BJ (cell line): Measurements from ENCODE around the gene PRPF19. TPM values are rescaled to one million over a fixed set of nuclear protein-coding genes. Genes with fewer than 3 reads are reported as not detected.

Experiments
- CTCF ChIA-PET: fragments of 350-600 bp; formaldehyde crosslinking; extraction: SDS; loops from one replicate; lab custom pipeline; 2021; ENCODE audit warnings: antibody characterized with exemption, inconsistent platforms; lab: Yijun Ruan, JAX
- POLR2A ChIA-PET: fragments of 300-600 bp; sonication (Branson Sonifier 250); formaldehyde crosslinking; extraction: SDS; loops from one replicate; lab custom pipeline; 2021; ENCODE audit warnings: antibody characterized with exemption; lab: Charles Lee
- DNase-seq: peaks from one replicate; pipeline ENCODE4 v3.0.0-alpha.2; 2011; ENCODE audit warnings: low read depth
- H3K27me3 ChIP-seq: 2 replicates; pipeline ENCODE4 v1.6.0; 2011; ENCODE audit warnings: low read length; ENCODE audit not compliant: control insufficient read depth, insufficient read depth
- H3K36me3 ChIP-seq: 2 replicates; pipeline ENCODE4 v1.5.1; 2011; ENCODE audit warnings: low read length; ENCODE audit not compliant: control insufficient read depth, insufficient read depth
- H3K4me3 ChIP-seq: 2 replicates; pipeline ENCODE4 v1.5.1; 2011; ENCODE audit warnings: low read depth, mild to moderate bottlenecking, control low read depth, low read length
- CTCF ChIP-seq: IDR thresholded peaks from 2 replicates; pipeline ENCODE4 v1.5.1; 2011; ENCODE audit warnings: low read depth, mild to moderate bottlenecking, control low read depth, inconsistent platforms, low read length, moderate library complexity; ENCODE audit not compliant: insufficient read depth
- polyA plus RNA-seq: library from polyadenylated mRNA; depleted of rRNA; stranded (reverse); fragments of >200 nt; gene quantifications from 2 replicates; pipeline ENCODE4 v1.2.3, GENCODE V29; 2011

Gene PRPF19
- polyA plus RNA-seq, 1 experiment, result 48.6 TPM

- ChIA-PET CTCF (interaction anchor here (0.7 to 28.4 kb wide), 17 partner anchors 8 to 129 kb away, joined by 3 to 716 read pairs (median 4); partner anchors contain the start of genes CCDC86, MS4A10 and ZP1), POLR2A (no interaction called here)
- H3K4me3 ChIP-seq, result no peak overlapping the region
- no peak for DNase-seq
- TF ChIP-seq CTCF, result no peak
- no peaks in the 10 kb centered on the region for H3K27me3 ChIP-seq
- H3K36me3 ChIP-seq, result peaks cover 39% of the 10 kb centered on the region
Observed at GRCh38 chr11:60899977-60900376, 6.4 kb downstream of the PRPF19 start.

DNA sequence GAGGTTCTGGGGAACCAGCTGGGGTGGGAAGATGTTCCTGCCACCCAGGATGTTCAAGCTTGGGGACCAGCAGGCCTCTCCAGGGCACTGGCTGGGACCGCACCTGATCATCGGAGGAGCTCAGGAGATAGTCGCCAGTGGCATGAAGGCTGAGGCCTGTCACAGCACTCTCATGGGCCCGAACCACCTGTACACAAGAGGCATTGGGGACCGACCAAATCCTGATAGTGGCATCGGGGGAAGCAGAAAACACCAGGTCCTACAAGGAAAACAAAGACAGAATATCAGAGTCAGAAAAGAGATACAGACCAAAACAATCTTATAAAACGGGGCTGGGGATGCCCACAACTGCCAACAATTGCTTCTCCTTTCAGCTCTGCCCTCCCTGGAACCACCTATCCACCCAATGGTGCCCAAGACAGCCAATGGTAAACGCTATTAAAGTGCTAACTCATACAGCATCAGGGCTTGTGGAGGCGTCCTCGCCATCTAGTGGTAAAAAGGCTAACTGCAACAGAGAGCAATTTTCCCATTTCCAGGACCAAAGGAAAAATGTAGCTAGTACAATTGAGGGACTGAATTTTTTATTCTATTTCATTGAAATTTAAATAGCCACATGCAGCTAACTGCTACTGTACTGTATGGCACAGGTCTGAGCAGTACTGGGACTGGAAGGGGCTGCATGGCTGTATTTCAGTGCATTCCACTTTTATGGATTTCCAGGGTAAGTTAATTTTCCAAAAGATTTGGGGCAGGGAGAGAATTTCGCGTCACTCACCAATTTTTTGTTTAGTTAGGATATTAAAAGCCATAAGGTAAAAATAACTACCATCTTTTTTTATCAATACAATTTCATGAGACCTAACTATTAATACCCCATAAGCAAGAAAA, 7.1 kb downstream of the PRPF19 start:
- POLR2A ChIA-PET, result no interaction called here
- Histone ChIP-seq H3K36me3 (peaks cover 39% of the 10 kb centered on the region), H3K27me3 (no peaks in the 10 kb centered on the region), H3K4me3 (no peak overlapping the region)
- CTCF ChIA-PET, result interaction anchor here (0.6 to 28.4 kb wide), 20 partner anchors 8 to 209 kb away, joined by 3 to 716 read pairs (median 4); partner anchors contain the start of genes CCDC86, MS4A10, PTGDR2 and ZP1
- TF ChIP-seq CTCF, result peak; percentile 95
- DNase-seq, result no peak

- CTCF ChIA-PET, result interaction anchor here (1.6 to 28.4 kb wide), 4 partner anchors 10 to 120 kb away, joined by 9 to 716 read pairs (median 28); partner anchors contain the start of gene CCDC86
- POLR2A ChIA-PET, result no interaction called here
- peaks cover 36% of the 10 kb centered on the region for H3K36me3 ChIP-seq
Observed at GRCh38 chr11:60897496-60897895, 8.9 kb downstream of the PRPF19 start.

GRCh38 chr11:60895687-60896086, 10.7 kb downstream of the PRPF19 start:
- peaks cover 26% of the 10 kb centered on the region for H3K36me3 ChIP-seq
- ChIA-PET CTCF (interaction anchor here (1.3 to 28.4 kb wide), 5 partner anchors 8 to 120 kb away, joined by 4 to 716 read pairs (median 9); partner anchors contain the start of gene CCDC86), POLR2A (no interaction called here)
- DNase-seq, result no peak
- no peak overlapping the region for H3K4me3 ChIP-seq
- H3K27me3 ChIP-seq, result no peaks in the 10 kb centered on the region
- no peak for TF ChIP-seq CTCF

More at GRCh38 chr11:60897496-60897895, 8.9 kb downstream of the PRPF19 start:
- H3K27me3 ChIP-seq, result no peaks in the 10 kb centered on the region
- no peak for DNase-seq
- no peak for TF ChIP-seq CTCF
- H3K4me3 ChIP-seq, result no peak overlapping the region

GRCh38 chr11:60891103-60891741, 15.2 kb downstream of the PRPF19 start:
- CTCF ChIA-PET, result interaction anchor here (1.0 to 28.4 kb wide), 4 partner anchors 9 to 116 kb away, joined by 3 to 716 read pairs (median 3); partner anchors contain the start of gene CCDC86
- Histone ChIP-seq H3K27me3 (no peaks in the 10 kb centered on the region), H3K36me3 (peaks cover 7% of the 10 kb centered on the region), H3K4me3 (no peak overlapping the region)
- no peak for DNase-seq
- no peak for TF ChIP-seq CTCF
- POLR2A ChIA-PET, result no interaction called here
